SH-SY5Y (cell line): Measurements from ENCODE around the gene ZNF417.

Experiments
- GATA2 ChIP-seq: IDR thresholded peaks from 2 replicates; pipeline ENCODE4 v1.6.1; 2011; ENCODE audit warnings: mild to moderate bottlenecking, low read depth, low read length
- GATA3 ChIP-seq: IDR thresholded peaks from 2 replicates; pipeline ENCODE4 v1.6.1; 2011; ENCODE audit warnings: low read depth, mild to moderate bottlenecking, low read length, moderate library complexity

GRCh38 chr19:57887195-57887941, 29.0 kb downstream of the ZNF417 start:
- no peak for TF ChIP-seq GATA3
- no peak for TF ChIP-seq GATA2
